Left renal cortex interstitium (tissue), 4 donors: ENCODE results near the gene SDE2. TPM values are rescaled to one million over a fixed set of nuclear protein-coding genes. Genes with fewer than 3 reads are reported as not detected.
"Not testable (repeated sequence)": the region's sequence is repeated elsewhere in the genome, so short reads cannot be mapped to it uniquely, and the experiment has no call there.

Experiments
- DNase-seq, 4 donors: peaks; one replicate each; pipeline ENCODE4 v3.0.0-alpha.2; 2013; ENCODE audit warnings: low read depth in 4 of 4, low spot score in 2 of 4, missing footprints in 1 of 4
- polyA plus RNA-seq, 4 donors: library from polyadenylated mRNA; unstranded; fragments of 120-200 nt; gene quantifications; one replicate each; pipeline ENCODE4 v1.2.1, GENCODE V29; 2013; ENCODE audit not compliant: insufficient read length in 4 of 4

Gene SDE2
- polyA plus RNA-seq, 4 donors, result 19.2 to 23.2 (median 21.7) TPM

DNA sequence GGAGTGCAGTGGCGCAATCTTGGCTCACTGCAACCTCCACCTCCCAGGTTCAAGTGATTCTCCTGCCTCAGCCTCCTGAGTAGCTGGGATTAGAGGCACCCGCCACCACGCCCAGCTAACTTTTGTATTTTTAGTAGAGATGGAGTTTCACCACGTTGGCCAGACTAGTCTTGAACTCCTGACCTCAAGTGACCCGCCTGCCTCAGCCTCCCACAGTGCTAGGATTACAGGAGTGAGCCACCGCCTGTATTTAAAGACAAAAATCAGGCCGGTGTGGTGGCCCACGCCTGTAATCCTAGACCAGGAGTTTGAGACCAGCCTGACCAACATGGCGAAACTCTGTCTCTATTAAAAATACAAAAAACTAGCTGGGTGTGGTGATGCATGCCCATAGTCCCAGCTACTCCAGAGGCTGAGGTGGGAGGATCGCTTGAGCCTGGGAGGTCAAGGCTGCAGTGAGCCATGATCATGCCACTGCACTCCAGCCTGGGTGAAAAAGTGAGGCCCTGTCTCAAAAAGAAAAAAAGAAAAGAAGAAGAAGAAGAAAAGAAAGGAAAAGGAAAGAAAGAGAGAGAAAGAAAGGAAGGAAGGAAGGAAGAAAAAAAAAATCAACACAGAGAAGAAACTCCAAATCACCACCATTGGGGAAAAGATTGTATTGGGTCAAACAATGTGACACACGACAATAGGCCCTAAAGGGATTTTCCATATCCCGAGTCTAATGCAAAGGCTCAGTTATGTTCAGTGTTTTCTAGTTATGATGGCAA is 8.2 kb upstream of the SDE2 start:
- not testable (repeated sequence) for DNase-seq

DNA sequence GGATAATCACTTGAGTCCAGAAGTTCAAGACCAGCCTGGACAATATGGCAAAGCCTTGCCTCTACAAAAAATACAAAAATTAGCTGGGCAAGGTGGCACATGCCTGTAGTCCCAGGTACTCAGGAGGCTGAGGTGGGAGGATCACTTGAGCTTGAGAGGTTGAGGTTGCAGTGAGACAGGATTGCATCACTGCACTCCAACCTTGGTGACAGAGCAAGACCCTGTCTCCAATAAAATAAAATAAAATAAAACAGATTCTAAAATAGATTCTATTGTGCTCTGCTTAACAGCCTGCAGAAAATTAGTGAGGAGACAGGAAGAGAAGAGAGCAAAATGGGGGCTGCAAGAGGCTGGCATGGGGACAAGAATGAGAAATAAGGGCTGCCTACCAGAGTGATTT is 7.5 kb upstream of the SDE2 start:
- no peak for DNase-seq

DNA sequence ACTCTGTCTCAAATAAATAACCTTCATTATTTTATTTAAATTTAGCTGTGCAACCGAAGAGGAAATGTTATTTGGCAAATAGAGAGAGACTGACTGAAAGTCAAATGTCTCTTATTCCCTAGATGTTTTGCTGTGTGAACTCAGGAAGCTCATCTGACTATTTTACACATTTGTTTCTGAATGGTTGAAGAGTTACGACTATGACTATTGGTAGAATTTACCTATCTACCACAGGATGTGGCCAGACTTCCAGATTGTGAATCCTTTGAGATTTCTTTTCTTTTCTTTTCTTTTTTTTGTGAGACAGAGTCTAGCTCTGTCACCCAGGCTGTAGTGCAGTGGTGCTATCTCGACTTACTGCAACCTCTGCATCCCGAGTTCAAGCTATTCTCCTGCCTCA is 5.3 kb upstream of the SDE2 start:
- DNase-seq, result no peak

DNA sequence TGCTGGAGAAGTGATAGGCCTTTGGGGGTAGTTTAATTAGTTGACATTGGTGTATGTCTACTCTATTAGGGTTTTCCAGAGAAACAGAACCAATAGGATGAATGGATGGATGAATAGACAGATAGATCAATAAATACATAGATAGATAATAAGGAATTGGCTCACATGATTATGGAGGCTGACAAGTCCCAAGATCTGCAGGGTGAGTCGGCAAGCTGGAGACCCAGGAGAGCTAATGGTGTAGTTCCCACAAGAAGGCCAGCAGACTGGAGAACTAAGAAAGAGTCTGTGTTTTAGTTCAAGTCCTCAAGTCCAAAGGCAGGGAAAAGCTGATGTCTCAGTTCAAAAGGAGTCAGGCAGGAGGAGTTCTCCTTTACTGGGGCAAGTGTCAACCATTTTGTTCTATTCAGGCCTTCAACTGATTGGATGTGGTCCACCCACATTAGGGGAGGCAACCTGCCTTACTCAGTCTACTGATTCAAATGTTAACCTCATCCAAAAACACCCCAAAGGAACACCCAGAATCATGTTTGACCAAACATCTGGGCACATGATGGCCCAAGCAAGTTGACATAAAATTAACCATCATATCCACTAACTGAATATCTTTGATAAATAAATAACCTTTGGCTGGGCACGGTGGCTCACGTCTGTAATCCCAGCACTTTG is 4.5 kb upstream of the SDE2 start:
- DNase-seq, result no peak

DNA sequence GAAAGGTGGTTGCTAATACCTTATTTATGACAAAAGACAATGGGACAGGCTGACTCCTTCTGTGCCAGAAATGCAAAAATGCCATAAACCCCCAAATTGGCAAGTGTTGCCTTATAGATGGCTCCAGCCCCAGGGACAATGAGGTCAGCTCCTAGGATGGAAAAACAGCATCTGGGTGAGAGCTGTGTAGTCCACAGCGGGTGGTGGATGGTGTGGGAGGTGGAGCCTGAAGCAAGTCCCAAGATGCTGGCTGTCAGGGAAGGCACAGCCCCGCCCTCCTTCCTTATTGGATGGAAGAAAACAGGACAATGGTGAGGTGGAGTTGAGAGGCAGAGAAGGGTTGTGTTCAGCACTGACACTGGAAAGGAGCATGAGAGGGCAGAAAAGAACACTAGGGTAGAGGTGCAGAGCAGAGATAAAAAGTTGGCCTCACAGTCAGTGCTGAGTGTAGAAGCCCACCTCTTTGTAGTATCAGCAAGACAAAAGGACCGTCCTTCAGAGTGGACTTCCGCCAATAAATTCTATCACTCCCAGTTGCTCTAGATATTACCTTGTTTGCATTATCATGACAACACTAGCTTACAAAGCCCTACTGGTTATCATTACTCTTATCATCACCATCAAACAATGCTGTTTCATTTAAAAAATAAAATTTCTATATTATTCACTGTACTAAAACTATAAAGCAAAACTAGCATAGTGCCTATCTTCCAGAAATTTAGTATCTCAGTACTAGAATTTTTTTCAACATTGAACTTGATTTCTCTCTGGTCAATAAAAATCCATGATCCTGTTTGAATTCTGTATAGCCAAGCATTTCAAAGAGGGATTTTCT is 3.7 kb upstream of the SDE2 start:
- DNase-seq, result no peak

DNA sequence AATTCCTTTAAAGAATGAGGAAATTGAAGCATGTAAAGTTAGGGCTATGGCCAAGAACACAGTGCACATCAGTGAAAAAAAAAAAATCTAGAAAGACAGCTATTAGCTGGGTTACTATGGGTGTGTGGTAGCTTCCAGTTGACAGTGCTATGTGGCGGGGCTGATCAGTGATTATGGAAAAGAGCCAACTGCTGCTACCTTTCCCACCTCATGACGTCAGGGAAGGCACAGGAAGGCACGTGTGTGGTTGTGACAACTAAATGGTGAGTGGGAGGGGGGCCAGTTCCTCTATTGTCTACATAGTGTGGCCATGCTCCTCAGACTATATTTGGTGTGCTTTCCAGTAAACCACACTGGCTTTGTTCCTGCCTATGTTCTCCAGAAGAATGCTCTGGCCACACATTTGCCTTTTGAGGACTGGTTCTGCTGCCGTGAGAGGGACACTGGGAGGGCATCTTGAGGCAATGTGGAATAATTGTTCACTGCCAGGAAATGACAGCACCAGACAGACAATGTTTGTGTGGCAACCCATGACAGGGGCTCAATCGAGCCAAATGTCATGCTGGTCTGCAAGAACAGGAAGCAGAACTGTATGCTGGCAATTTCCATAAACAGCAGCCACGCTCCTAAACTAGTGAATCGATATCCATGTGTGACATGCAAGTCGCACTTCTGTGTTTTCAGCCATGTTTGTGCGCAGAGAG is 3.0 kb upstream of the SDE2 start:
- no peak for DNase-seq

DNA sequence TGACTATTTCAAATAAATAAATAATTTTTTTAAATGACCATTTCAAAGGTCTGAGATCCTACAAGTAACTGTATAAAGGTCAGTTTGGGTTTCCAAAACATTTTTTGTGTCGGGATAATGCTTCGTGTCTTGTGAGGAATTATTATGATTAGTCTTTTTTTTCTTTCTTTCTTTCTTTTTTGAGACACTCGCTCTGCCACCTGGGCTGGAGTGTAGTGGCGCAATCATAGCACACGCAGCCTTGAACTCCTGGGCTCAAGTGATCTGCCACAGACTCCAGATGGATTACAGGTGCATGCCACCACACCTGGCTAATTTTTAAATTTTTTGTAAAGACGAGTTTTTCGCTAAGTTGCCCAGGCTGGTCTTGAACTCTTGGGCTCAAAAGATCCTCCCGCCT is 1.9 kb upstream of the SDE2 start:
- no peak for DNase-seq

DNA sequence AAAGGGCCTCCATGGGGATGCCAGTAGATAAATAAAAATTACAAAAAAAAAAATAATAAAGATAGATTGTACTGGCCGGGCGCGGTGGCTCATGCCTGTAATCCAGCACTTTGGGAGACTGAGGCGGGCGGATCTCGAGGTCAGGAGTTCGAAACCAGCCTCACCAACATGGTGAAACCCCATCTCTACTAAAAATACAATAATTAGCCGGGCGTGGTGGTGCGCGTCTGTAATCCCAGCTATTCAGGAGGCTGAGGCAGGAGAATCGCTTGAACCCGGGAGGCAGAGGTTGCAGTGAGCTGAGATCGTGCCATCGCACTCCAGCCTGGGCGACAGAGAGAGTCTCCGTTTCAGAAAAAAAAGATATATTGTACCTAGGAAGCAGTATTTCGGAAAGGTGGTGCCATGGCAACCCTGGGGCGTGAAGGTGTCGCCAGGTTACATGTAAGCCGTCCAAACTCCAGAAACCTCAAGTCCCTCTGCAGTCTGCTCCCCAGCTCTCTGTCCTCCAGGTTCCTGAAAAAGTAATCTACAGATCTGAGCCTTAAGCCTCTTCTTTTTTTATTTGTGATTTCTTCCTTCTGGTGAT is 1.4 kb upstream of the SDE2 start:
- not testable (repeated sequence) for DNase-seq

DNA sequence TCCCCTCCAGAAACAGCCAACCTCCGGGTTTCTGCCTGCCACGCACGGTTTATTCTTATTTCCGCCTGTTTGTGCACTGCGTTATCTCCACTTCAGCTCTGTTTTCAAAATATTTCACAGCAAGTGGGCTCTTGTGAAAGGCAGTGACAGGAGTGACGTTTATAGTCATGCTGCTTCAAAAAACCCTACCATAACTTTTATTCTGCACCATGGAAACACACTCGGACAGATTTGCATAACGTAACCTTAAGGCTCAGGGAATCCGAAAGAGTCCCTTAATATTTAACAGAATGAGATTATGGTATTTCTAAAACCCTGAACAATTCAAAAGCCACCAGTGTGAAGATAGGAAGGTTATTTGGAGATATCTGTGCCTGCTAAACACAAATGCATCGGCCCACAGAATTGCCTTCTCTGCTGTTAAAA is 782 bp upstream of the SDE2 start:
- peak in 1 of 4 donors; percentile 20 for DNase-seq

DNA sequence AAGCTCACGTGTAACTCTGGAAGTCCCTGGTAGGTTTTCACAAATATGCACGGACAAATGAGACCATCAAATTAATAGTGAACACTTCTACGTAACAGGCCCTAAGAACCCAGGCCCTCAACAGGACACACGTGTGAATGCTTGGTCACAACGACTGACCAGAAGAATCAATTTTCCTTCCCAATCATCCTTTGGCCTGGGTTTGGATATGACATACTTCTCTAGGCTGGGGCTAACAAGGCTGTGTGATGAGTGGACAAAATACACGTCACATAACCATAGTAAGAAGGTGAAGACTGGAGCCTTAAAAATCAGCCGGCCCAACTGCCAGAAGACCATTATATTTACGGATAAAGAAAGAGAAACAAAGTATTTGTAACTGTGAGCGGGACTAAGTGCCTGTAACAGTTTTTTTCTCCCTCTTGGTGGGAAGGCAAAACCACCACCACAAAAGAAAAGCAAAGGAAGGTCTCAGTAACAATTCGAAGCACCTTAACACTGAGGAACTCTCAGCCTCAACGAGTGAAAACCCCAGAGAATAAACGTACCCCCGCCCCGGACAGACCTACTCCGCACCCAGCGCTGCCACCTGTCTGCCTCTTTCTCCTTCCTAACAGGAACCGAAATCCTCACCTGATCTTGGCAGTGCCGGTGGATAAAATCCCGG is 450 bp downstream of the SDE2 start:
- no peak for DNase-seq

DNA sequence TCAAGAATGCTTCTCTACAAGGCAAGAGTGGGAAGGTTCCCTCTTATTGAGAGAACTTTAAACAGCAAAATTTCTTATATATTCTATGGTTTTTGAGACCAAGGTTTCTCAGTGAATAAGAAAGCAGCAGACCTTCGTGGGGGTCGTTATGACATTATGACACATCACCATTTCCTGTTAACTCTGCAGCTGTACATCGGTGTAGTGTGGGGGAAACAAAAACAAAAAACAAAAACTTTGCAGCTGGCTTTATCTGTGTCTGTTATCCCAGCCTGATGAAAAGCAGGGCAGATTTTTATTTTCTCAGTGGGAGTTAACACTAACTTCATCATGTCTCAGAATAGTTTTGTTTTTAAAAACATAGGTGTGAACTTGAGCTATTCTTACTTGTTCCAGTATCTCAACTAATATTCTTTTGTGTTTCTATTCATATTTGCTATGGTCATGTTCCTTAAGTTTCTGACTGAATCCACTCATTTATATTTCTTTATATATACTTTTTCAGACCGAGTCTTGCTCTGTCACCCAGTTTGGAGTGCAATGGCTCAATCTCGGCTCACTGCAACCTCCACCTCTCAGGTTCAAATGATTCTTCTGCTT is 2.1 kb downstream of the SDE2 start:
- no peak for DNase-seq

DNA sequence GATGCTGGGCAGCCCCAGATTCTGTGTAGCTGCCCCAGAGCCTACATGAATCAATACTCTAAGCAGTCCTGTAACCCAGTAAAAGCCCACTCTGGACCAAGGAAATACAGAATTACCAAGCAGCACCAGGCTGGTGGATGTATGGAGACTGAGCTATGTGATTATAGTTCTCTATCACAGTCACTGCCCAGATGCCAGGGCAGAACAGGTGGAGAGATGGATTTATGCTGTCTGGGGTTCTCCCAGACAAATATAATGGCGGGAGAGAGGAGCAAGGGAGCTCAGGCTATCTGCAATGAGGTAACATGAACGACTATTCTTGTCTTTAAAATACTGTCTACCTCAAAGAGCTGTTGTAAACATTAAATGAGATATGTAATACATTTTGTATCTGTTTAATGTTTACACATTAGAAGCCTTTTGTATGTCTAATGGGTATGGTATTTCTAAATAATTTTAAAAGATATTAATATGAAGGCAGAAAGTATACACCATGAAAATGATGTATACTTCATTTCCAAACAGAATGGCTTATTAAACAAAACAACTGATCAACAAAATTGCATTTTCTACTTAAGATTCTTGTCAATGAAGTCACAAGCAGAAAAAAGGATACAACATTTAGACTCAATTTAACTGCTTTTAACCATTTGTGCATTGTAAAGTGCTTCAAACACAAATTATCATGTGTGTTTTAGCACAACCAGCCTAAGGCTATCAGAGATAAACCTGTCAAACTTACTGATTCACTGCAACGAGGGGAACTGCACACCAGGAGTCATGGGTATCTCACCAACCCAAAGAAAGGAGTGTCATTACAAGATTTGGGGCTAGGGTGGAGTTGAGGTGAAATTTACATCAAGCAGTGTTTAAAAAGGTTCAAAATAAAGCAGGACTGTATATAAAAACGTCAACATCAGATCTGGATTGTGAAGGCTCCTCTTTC is 3.0 kb downstream of the SDE2 start:
- DNase-seq, result no peak

DNA sequence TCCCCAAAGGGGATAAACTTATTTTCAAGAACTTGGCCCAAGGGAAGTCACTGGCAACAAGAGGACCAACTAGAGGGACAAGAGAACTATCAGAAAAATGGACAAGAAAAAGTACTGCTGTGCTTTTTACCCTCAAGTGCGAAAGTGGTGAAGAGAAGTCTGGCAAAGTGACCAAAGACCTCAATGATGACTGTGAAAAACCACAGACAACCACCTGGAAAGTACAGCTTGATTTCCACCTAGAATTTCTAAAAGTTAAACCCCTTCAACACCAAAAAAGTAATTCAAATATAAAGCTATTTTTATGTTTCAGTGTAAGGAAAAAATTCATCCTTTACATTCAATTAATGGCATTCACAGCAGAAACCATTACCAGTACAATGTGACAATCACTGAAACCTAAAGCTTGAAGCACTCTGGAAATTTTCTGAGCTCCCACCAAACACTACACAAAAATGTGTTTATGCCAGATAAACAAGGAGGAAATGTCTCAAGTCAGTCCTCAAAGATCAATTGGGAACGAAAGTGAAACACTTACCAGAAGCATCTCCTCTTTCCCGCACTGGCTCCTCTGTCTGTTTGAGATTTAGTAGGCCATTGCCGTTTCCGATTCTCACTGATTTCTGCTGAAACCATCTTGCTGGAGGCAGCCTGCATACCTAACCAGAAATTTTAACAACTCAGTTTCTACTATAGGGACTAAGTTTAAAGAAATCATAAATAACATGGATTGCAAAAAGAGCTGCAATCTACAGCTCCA is 8.3 kb downstream of the SDE2 start:
- DNase-seq, result no peak

DNA sequence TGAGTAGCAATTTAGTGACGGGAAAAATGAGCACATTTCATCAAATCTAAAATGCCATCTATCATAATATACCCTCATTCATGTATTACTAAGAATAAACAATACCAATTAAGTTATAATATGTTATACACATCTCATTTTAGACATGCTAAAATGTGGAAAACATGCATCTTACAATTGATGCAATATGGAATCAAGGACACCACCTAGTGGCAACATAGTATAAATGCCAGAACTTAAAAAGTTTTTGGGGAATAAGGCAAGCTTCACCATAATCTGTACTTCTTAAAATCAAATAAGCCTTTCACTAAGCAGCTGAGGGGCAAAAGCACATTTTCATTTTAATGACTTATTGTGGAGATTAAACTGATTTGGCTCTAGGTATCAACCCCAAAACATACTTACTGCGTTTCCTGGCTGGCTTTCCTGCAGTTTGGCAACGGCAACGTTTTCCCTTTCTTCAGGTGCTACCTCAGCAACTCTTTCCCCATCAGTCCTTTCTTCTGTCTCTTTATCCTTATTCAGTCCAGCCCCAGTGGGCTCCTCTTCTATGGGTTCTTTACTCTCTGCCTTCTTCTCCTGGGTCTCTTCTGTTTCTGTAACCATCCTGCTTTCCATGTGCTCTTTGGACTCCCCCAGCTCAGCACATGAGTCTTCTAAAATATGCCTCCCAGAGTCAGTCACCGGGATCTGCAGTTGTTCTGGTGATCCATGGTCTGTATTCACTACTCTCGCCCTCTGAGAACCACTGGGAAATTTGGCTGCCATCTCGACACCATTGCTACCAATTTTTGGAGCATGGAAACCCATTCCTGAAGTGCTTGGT is 11.4 kb downstream of the SDE2 start:
- no peak for DNase-seq

DNA sequence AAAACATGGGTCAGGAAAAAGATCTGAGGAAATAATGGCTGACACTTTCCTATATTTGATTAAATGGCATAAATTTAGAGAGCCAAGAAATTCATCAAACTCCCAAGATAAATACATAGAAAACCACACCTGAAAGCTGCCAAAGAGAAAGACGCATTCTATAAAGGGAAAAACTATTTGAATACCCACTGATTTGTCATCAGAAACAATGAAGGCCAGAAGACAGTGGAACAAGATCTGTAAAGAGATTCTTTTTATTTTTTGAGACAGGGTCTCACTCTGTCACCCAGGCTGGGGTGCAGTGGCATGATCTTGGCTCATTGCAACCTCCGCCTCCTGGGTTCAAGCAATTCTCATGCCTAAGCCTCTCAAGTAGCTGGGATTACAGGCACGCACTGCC is 17.4 kb downstream of the SDE2 start:
- DNase-seq, result no peak

DNA sequence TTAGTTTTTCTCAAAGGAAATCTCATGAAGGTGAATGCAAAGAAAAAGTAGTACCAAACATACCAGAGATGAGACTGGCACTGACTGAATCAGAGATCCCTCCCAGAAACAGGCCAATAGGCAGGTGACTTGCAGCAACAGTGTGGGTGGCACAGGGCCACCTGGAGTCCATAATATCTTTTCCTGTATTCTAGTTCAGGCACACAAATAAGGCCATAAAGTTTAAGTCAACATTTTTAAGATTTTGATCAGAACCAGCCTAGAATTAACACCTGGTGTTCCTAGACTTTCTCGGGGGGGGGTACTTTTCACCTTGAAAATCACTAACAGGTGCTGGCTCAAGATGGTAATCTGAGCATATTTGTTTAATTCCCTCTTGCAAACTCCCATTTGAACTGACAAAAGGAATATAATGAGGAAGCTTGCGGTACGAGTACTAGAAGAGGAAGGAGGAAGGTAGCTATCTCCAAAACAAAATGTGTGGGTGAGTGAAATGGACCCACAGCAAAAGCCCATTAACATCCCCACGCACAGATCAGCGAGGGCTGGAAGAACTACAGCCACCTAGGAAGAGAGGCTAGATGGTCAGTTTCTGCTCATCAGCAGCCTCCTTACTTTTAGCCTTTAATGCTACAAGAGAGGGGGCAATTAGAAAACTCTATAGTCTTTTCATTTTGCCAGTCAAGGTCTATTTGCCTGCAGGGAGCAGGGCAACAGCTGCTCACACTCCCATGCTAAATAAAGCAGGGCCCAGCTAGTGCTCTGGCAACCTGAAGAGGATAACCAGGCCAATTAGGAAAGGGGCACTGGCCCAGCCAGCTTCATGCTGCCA is 18.9 kb downstream of the SDE2 start:
- no peak for DNase-seq
